Right cardiac atrium (tissue), 5 donors: ENCODE results near the gene NOS3. TPM values are rescaled to one million over a fixed set of nuclear protein-coding genes. Genes with fewer than 3 reads are reported as not detected.
A peak's percentile ranks its signal among the peaks of the same experiment; 100 is the strongest.

ENCODE experiments used
- ATAC-seq, 2 donors: fragments of 200-7000 bp; cut with Tn5 transposase; one replicate each; pipeline versions ENCODE4 v1.8.0 to v1.9.1; 2020; ENCODE audit warnings: moderate library complexity in 2 of 2, mild to moderate bottlenecking in 1 of 2
- DNase-seq, 3 donors: peaks; one replicate each; pipeline ENCODE4 v3.0.0-alpha.2; 2020
- H3K27ac ChIP-seq: one replicate; pipeline ENCODE4 v1.5.1; 2013; ENCODE audit warnings: mild to moderate bottlenecking, low read length, control low read depth, moderate library complexity
- H3K27me3 ChIP-seq: one replicate; pipeline ENCODE4 v1.6.1; 2013; ENCODE audit not compliant: control insufficient read depth, insufficient read depth
- H3K4me1 ChIP-seq: one replicate; pipeline ENCODE4 v1.6.1; 2013; ENCODE audit warnings: low read length; ENCODE audit not compliant: control insufficient read depth, insufficient read depth
- H3K4me3 ChIP-seq: one replicate; pipeline ENCODE4 v1.5.1; 2013; ENCODE audit warnings: low read length, control low read depth
- H3K9me3 ChIP-seq: one replicate; pipeline ENCODE4 v1.6.1; 2013; ENCODE audit warnings: low read length; ENCODE audit not compliant: control insufficient read depth
- WGBS: extraction: QIAGEN DNeasy Blood & Tissue Kit; methylation state at CpG from one replicate; pipeline ENCODE4 v1.1.7; 2013; 5-methylcytosine and 5-hydroxymethylcytosine counted together
- intact Hi-C, 4 donors: fragments of 100-400 bp; cut with DNase I; formaldehyde crosslinking; loops; one replicate each; pipeline versions ENCODE4 v1.11.0 to v1.14.0; 2022 to 2023
- polyA plus RNA-seq: library from polyadenylated mRNA; stranded (reverse); fragments of 200-250 nt; gene quantifications from one replicate; pipeline ENCODE4 v1.2.3, GENCODE V29; 2013
- total RNA-seq, 4 donors: library from RNA; stranded (reverse); fragmentation: NEBNext Ultra II Directional; extraction: Animal tissue kit (Norgen Biotek cat#: 25700); gene quantifications; one replicate each; pipeline ENCODE4 v1.2.1, GENCODE V29; 2021
- donor health status: healthy with polysubstance abuse.
- donor health status: DM: no; HTN: yes; CAD: no.
- donor health status: DM: no; HTN: no; CAD: no.
- donor health status: DM: no; HTN: yes; CAD: no; lungs with severe emphysema.
- donor health status: DM: yes; HTN: yes; CAD: no.

Gene NOS3
- total and polyA plus RNA-seq, 5 donors = 13.5 to 80.4 (median 21.4) TPM

DNA sequence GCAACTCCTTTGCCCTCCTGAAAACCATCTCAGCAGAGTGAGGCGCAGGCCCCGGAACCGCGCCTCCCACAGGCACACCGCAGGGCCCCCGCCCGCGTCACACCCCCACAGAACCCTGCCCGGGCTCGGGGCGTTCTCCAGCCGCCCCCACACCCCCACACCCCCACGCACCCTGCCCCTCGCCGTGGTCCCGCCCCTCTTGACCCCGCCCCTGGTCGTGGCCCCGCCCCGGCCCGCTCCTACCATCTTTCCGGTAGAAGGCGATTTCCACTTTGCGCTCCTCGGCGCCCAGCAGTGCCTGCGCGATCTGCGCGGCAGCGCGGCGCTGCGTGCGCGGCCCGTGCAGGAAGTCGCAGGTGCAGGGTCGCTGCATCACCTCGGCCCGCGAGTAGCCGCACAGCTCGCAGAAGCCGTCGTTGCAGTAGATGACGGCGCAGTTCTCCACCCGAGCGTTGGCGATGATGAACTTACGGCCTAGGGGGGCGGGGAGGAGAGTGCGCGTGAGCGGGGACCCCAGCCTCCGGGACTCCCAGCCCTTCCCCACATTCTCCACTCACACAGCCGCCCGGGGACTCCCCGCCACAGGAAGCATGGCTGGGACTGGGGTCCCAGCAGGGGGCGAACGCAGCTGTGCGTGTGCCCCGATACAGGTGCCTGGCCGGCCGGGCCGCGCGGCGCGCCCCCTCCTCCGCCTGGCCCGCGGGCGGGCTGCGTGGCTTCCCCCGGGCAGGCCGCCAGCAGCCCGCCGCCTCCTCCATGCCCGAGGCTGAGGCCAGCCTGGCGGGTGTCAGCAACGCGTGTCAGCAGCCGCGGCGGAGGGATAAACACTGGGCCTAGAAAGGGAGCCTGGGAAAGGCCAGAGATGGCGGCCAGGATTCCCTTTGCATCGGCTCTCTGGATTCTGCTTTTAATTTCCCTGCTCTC is 16.1 kb upstream of the NOS3 start:
- no peaks in the 10 kb centered on the region for H3K27me3 ChIP-seq
- peak overlapping the region; percentile 11 for H3K4me3 ChIP-seq
- no peaks in the 10 kb centered on the region for H3K9me3 ChIP-seq
- WGBS = 4% methylated on average over 88 of the region's 89 CpGs
- H3K27ac ChIP-seq = peak overlapping the region; percentile 88
- intact Hi-C loops = no loop called here
- DNase-seq = peak; percentile 59 to 87 (median 86)
- H3K4me1 ChIP-seq = peaks cover 4% of the 10 kb centered on the region
- no peak for ATAC-seq

DNA sequence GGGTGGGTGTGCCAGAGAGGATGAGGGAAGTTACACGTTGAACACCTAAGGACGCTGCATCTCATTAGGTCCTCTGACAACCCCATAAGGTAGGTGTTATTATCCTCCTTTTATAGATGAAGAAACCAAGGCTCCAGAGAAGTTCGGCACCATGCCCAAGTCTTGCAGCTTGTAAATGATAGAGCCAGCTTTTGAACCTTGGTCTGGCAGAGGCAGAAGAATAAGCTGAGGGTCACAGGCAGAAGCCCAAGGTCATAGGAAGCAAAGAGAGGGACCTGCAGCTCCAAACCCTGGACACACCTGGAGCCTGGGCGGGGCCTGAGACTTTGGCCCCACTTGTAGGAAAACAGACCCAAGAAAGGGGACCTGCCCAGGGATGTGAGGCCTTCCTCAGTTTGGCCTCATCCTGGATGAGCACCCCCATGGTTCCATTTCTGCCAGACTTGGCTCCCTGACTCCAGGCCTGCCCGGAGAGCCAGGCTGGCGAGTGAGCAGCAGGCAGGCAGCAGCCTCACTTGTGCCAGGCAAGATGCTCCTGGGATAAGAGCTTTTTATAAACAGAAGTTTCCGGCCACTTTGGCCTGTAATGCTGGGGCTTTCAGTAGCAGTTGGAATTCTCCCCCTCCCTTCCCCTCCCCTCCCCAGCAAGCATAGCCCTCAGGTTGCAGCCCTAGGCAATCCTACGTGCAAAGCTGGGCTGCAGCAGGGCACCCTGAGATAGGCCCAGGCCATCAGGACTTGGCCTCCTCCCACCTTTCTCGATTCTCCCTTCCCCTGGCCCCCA is 15.1 kb upstream of the NOS3 start:
- DNase-seq (peak in 2 of 3 donors; percentile 31 to 35), ATAC-seq (no peak)
- 63% methylated on average over 9 of the region's 9 CpGs for WGBS
- H3K4me1 ChIP-seq = peaks cover 4% of the 10 kb centered on the region
- H3K27me3 ChIP-seq = no peaks in the 10 kb centered on the region
- H3K27ac ChIP-seq = peak overlapping the region; percentile 88
- intact Hi-C loops = no loop called here
- H3K4me3 ChIP-seq = no peak overlapping the region
- H3K9me3 ChIP-seq = no peaks in the 10 kb centered on the region

DNA sequence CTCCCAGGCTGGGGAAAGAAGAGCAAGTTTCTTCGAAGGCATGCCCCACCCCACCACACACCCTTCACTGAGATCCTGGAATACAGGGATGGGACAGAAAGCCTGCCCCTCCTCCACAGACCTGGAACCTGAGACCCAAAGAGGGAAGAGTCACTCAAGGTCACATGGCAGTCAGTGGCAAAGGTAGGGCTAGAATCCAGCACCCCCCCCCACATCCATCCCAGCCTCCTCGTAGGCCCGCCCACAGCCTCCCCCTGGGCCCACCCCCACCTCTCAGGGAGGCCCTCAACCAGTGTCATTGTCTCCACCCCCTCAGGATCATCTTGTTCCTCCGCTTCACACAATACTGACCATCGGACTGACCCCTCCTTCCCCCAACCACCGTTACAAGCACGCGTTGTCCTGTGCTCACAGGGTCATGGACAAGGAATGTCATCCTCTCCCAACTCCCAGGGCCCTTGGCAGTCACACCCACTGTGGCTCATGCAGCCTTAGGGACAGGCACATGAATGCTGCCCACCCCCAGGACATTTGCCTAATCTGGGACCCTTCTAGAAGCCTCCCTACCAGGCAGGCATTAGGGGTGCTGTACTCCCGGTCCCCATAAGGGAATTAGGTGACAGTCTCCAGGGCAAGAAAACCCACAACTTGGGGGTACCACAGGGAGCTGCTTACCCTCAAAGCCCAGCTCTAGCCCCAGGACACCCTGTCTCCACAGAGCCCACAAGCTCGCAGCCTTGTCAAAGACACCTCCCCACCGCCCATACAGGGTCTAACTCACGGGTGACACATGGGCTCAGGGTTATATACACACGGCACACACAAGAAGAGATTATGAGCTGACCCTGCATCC is 14.1 kb upstream of the NOS3 start:
- Histone ChIP-seq H3K9me3 (no peaks in the 10 kb centered on the region), H3K4me1 (peaks cover 1% of the 10 kb centered on the region), H3K4me3 (peak overlapping the region; percentile 76), H3K27ac (peak overlapping the region; percentile 94), H3K27me3 (no peaks in the 10 kb centered on the region)
- intact Hi-C loops = no loop called here
- ATAC-seq (peak; percentile 65 to 69), DNase-seq (peak; percentile 60 to 86 (median 77))
- WGBS = 33% methylated on average over 13 of the region's 13 CpGs

DNA sequence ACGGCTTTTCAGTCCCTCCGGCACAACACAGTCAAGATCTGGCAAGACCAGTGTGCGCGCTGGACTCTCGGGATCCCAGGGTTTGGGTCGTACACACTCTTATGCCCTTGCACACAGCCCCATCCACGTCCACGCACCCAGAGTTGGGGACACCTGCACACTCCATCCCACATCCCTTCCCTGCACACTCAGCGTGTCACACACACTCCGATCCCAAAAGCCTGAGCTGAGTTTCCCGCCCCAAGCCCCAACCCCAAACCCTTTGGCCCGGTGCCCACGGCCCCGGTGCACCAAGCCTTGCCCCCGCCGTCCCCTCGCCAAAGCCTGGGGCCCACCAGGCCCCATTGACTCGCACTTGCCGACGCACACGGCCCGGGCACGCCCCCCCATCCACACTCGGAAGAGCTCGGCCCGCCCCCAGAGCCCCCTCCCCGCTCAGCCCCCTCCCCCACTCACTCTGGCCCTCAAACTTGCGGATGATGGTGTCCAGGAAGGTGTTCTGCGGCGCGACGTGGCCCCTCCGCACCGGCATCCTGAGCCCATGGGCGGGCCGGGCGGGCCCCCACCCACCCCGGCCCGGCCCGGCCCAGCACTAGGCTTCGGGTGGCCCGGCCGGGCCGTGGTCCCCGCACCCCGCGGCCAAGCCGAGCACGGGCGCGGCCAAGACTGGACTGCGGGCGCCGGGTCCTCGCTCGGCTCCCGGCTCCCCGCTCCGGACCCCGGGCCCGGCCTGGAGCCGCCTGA is 13.3 kb upstream of the NOS3 start:
- WGBS = 3% methylated on average over 62 of the region's 62 CpGs
- DNase-seq = peak in 2 of 3 donors; percentile 71 to 83
- Histone ChIP-seq H3K4me3 (peak overlapping the region; percentile 76), H3K9me3 (no peaks in the 10 kb centered on the region), H3K27me3 (no peaks in the 10 kb centered on the region), H3K4me1 (peaks cover 2% of the 10 kb centered on the region), H3K27ac (peak overlapping the region; percentile 94)
- intact Hi-C loops = no loop called here
- ATAC-seq = peak in 1 of 2 donors; percentile 1

DNA sequence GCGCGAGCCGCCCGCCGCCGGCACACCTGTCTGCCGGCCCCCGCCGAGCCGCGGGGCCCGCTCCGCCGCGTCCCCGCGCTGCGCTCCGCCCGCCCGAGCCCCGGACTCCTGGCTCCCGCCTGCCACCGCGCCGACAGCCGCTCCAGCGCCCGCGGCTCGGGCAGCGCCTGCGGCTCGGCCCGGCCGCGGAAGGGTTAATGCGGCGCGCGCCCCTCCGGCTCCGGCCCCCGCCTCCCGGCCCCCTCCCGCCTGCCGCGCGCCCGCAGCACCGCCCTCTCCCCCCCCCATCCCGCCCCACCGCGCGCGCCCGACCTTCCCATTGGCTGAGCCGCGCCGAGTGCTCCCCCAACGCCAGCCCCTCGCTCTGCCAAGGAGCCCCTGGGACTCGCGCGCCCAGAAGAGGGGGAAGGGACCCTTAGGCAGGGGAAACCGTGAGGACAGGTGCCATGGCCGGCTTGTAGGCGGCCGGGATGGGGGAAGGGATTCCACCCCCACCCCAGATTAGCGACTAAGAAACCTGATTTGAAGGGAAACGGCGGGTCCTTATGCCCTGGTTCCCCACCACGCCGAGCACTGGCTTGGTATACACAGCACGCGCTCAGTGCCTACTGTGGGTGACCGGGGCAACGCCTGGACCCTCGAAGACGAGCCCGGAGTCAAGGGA is 12.6 kb upstream of the NOS3 start, which contains the start of gene KCNH2:
TSS of gene KCNH2 (minus strand) at position 196 of the 664 bp plus-strand sequence. CDS start 408 bp downstream, outside the sequence.
- 1% methylated on average over 81 of the region's 81 CpGs for WGBS

DNA sequence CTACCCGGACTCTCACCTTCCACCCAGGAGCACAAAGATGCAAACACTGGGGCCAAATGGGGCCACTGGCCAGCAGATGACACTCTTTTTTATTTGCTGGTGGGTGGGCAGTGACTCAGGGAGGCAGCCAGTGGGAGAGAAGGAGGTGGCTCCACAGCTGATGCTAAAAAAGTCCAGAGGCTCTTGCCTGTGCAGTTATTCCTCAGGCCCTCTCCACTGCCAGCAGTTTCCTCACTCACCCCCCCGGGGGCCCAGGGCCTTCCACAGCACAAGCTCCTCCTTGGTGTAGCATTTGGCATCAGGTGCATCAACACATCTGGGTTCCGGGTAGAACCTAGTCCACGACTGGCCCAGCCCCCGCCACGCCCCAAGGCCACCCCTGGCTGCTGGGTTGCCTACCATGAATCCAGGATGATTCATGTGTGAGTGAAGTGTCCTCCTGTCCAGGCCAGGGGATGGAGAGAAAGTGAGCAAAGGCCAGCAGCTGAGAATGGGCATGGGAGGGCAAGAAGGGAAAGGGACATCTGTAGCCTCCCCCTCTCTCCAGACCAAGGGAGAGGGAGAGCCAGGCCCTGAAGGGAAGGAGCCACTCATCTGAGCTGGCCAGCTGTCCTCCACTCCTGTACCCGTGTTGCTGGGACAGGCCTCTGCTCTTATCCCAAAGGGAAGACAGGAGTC is 11.0 kb upstream of the NOS3 start:
- ATAC-seq = peak in 1 of 2 donors; percentile 3
- 41% methylated on average over 7 of the region's 7 CpGs for WGBS
- H3K27me3 ChIP-seq = no peaks in the 10 kb centered on the region
- H3K27ac ChIP-seq = peak overlapping the region; percentile 97
- intact Hi-C loops = loop anchor here in 3 of 4 donors (5.0 to 10.0 kb wide), 2 partner anchors 203 to 205 kb away; no protein-coding TSS in a partner anchor
- H3K4me1 ChIP-seq = peaks cover 2% of the 10 kb centered on the region
- no peaks in the 10 kb centered on the region for H3K9me3 ChIP-seq
- H3K4me3 ChIP-seq = no peak overlapping the region
- peak; percentile 21 to 79 (median 57) for DNase-seq

More for the DNA sequence above, 12.6 kb upstream of the NOS3 start, which contains the start of gene KCNH2:
- Histone ChIP-seq H3K27ac (peak within 1 kb of the TSS; percentile 97), H3K4me3 (peak within 1 kb of the TSS; percentile 76), H3K27me3 (no peaks in the 10 kb centered on the region), H3K9me3 (no peaks in the 10 kb centered on the region), H3K4me1 (peaks cover 2% of the 10 kb centered on the region)
- DNase-seq (peak; percentile 64 to 90 (median 87)), ATAC-seq (peak; percentile 39 to 48)
- intact Hi-C loops = no loop called here

DNA sequence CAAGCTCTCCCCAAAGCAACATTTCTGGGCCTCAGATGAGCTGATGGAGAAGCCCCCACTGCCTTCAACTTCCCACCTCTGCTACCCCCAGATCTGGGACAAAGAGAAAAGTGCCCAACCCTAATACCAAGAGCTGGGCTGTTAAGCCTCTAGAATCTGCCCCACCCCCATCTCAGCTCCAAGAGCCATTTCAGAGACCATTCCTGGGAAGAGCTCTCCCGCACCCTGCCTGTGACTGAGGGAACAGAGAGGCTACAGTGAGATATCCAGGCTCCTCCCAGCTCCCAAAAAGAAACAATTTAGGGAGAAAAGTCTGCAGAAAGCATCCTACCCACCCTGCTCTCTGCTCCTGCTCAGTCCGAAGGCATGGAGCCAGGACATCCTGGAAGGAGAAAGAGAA is 10.2 kb upstream of the NOS3 start:
- H3K4me1 ChIP-seq = peaks cover 2% of the 10 kb centered on the region
- no peaks in the 10 kb centered on the region for H3K27me3 ChIP-seq
- no peak for DNase-seq
- no peaks in the 10 kb centered on the region for H3K9me3 ChIP-seq
- no peak overlapping the region for H3K27ac ChIP-seq
- 38% methylated on average over 2 of the region's 2 CpGs for WGBS
- H3K4me3 ChIP-seq = no peak overlapping the region
- no peak for ATAC-seq
- intact Hi-C loops = loop anchor here in 3 of 4 donors (5.0 to 10.0 kb wide), 2 partner anchors 203 to 206 kb away; no protein-coding TSS in a partner anchor

DNA sequence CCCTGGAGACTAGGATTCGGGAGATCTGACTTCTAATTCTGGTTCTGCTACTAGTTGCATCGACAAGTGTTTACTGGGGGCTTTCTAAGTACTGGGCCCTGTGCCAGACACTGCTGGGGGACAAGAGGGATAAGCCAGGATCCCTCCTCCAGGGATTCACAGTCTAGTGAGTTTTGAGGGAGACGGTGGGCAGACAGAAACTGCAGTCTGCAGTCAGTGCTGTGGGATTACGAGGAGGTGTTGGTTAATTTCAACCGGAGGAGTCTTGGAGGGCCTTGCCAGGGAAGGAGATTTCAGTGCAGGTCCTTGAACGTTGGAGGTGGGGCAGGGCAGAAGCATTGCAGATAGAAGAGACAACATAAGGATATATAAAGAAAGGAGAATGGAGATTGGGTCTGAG is 9.2 kb upstream of the NOS3 start:
- H3K27ac ChIP-seq = no peak overlapping the region
- WGBS = 53% methylated on average over 6 of the region's 6 CpGs
- no peaks in the 10 kb centered on the region for H3K27me3 ChIP-seq
- no peak for ATAC-seq
- H3K4me1 ChIP-seq = peaks cover 2% of the 10 kb centered on the region
- DNase-seq = peak in 1 of 3 donors; percentile 8
- intact Hi-C loops = loop anchor here in 3 of 4 donors (5.0 to 10.0 kb wide), 2 partner anchors 204 to 207 kb away; no protein-coding TSS in a partner anchor
- no peaks in the 10 kb centered on the region for H3K9me3 ChIP-seq
- H3K4me3 ChIP-seq = no peak overlapping the region

DNA sequence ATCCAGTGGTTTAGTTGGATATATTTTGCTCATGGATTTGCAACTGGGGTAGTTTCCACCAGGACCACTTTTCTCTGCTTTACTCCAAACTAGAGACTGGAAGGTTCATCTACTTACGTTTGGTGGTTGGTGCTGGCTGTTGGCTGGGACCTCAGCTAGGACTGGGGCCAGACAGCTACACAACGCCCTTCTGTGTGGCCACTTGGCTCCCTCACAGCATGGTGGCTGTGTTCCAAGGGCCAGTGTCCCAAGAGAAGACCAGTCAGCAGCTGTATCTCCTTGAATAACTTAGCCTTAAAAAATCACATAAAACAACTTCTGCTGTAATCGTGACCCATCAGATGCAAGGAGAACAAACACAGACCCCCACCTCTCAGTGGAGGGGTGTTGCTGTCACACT is 8.5 kb upstream of the NOS3 start:
- intact Hi-C loops = loop anchor here in 3 of 4 donors (5.0 to 10.0 kb wide), 2 partner anchors 205 to 208 kb away; no protein-coding TSS in a partner anchor
- no peak overlapping the region for H3K4me3 ChIP-seq
- ATAC-seq = no peak
- no peak overlapping the region for H3K27ac ChIP-seq
- no peaks in the 10 kb centered on the region for H3K27me3 ChIP-seq
- peak; percentile 52 to 83 (median 81) for DNase-seq
- WGBS = 22% methylated on average over 3 of the region's 3 CpGs
- peaks cover 2% of the 10 kb centered on the region for H3K4me1 ChIP-seq
- no peaks in the 10 kb centered on the region for H3K9me3 ChIP-seq
